GM18502 (cell line): ENCODE measurements around the gene GLTPD2.

Experiments used
- ATAC-seq: cut with Tn5 transposase; IDR thresholded peaks from one replicate; pipeline ENCODE4 v1.9.1; 2021; ENCODE audit warnings: mild to moderate bottlenecking; ENCODE audit not compliant: unreplicated experiment, poor library complexity

GLTPD2 gene

DNA sequence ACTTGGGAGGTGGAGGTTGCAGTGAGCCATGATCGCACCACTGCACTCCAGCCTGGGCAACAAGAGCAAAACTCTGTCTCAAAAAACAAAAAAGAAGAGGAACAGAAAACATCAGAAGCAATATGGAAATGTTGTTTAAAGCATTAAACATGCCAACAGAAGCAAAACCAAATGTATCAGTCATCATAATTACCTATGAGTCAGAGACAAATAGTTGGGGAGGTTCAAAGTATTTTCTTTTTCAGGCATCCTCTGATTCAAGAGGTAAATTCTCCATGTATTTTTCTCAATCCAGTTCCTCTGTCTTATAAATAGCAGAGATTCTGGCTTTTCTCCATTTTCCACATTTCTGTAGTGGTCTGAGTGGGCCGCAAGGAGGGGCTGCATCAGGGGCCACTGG, 19.1 kb upstream of the GLTPD2 start:
- no peak for ATAC-seq

DNA sequence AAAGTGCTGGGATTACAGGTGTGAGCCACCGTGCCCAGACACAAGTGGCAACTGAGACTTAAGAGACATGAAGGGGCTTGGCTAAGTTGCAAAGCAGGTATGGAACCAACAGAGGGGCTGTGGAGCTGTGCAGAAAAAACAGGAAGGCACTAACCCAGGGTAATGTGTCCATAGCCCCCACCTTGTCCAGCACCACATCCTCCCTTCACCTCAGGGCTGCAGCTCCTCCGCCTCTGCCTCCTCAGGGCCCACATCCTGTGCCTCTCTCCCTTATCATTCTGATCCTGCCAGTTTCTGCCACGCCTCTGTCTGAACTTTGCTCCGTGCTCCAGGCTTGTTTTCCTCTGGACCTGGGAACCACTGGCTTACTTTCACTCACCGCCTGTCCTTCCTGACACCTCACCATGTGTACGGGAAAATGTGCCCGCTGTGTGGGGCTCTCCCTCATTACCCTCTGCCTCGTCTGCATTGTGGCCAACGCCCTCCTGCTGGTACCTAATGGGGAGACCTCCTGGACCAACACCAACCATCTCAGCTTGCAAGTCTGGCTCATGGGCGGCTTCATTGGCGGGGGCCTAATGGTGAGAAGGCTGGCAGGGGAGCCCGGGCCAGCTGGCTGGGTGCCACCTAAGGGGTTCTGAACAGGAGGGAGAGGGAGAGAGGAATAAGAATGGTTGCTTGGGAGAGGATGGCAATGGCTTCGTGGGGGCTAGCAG, 17.1 kb upstream of the GLTPD2 start, which contains the start of gene TM4SF5:
Gene TM4SF5 (plus strand): TSS at position 368 of the 716 bp plus-strand sequence. CDS start 37 bp downstream, at position 405.
- ATAC-seq: no peak

DNA sequence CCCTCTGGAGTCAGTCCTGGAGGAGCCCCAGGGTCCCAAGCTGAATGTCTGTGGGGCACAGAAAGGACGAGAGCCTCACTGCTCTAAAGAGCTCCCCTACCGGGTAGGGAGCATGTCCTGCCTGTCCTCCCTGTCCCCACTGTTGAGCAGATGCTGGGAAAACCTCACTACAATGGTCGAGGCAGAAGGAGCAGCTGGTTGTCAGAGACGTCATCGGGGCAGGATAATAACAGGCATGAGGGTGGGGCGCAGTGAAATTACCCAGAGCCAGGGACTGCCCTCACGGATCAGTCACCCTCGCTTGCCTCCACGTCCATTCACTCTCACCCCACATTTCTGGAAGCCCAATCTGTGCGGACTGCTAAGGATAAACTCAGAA, 16.5 kb upstream of the GLTPD2 start:
- ATAC-seq: no peak

DNA sequence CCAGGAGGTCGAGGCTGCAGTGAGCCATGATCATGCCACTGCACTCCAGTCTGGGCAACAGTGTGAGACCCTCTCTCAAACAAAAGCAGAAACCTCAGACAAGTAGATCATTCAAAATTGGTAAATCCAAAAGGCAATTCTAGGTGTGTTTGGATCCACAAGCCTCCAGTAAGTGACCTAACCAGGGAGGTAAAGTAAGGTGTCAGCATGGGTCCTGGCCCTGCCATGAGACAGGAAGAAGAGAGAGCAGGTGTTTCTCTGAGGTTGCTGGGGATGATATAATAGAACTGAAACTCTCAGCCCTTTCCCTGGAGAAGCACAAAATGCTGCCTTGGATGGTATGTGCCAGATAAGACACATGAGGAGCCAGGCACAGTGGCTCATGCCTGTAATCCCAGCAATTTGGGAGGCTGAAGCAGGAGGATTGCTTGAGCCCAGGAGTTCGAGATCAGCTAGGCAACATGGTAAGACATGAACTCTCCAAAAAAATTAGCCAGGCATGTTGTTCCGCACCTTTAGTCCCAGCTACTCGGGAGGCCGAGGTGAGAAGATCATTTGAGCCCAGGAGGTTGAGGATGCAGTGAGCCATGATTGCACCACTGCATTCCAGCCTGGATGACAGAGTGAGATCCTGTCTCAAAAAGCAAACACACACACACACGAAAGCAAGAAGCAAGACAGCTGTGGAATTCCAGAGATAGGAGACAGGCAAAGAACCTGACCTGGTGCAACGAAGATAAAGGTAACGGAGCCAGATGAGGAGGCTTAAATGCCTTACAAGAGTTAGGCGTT, 10.6 kb upstream of the GLTPD2 start:
- ATAC-seq: no peak

DNA sequence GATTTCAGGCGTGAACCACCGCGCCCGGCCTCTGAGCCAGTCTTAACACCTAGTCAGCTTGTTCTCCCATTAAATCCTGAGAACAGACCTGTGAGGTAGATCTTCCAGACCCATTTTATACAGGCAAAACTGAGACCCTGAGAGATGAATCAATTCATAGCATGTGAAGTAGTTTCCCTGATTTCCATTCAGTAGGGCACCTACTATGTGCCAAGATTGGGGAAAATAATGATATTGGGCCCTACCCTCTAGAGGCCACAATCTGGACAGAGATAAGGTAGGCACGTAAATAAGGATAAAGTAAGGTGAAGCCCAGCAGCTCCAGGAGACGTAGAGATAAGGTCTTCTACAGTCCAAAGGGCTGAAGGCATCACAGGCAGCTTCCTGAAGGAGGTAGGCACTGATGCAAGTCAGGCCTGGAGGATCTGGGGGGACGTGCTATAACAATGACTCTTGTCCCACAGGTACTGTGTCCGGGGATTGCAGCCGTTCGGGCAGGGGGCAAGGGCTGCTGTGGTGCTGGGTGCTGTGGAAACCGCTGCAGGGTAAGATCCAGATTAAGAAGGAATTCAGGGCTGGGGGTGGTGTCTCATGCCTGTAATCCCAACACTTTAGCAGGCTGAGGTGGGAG, 8.3 kb upstream of the GLTPD2 start:
- ATAC-seq: no peak

DNA sequence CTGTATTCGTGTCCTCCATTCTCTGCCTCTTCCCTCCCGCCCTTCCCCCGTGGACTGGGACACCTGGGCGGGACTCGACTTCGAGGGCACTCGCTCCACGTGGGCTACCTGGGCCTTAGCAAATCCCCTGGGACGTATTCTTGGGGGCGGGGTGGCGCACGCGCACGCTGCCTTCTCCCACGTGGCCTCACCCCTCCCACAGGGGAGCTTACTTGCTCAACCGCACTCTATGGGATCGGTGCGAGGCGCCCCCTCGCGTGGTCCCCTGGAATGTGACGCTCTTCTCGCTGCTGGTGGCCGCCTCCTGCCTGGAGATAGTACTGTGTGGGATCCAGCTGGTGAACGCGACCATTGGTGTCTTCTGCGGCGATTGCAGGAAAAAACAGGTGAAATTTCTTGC, 6.1 kb upstream of the GLTPD2 start:
- no peak for ATAC-seq

DNA sequence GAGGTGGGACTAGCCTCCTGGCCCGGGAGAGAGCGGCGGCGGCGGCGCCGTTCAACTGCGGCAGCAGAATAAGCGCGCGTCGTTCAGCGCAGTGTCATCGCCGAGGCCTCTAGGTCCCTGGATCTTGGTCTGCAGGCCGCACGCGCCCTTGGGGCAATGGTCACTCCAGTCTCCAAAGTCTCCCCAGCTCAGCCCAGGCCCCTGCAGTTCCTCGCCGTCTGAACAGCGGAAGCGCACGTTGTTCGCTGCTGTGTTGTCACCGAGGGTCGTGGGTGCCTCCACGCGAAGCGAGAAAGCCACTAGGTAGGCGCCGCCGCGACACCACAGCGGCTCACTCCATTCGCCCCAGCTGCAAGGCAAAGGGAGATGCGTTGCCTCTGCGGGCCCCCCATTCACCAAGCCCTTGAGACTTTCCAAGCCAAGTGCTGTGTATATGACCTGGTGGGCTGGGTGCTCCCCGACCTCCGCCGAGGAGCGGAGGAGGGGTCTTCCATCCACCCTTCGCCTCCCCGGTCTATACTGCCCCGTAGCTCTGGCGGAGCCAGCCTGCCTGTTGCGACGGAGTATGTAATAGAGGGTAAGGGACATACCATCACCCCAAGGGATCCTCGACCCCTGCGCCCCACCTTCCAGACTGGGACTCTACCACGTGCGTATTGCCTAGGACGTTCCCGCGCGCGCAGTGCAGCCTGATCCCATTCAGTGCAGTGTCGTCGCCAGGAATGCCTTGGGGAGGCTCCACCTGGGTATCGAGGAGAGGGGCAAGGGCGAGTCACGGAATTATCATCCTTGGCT, 3.3 kb upstream of the GLTPD2 start:
- no peak for ATAC-seq

DNA sequence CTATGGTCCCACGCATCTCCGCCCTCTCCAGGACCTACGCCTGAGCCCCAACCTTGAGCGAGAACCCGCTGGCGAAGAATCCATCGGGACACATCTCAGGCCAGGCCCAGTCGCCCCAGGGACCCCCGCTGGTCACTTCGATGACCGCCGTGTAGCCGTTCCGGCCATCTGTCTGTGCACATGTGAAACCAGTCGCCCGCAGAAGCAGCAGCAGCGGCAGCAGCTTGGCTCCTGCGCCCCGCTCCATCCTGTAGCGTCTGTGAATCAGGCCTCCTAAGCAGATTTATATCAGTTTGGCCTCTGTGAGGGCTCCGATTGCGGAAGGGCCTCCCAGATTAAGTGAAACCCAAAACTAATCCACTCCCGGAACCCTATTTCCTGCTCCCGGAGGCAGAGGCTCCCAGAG, 2.7 kb upstream of the GLTPD2 start, which contains the start of gene VMO1:
Gene VMO1 (minus strand): TSS at position 259 of the 406 bp plus-strand sequence. CDS start 12 bp downstream, at position 247.
- ATAC-seq: no peak

DNA sequence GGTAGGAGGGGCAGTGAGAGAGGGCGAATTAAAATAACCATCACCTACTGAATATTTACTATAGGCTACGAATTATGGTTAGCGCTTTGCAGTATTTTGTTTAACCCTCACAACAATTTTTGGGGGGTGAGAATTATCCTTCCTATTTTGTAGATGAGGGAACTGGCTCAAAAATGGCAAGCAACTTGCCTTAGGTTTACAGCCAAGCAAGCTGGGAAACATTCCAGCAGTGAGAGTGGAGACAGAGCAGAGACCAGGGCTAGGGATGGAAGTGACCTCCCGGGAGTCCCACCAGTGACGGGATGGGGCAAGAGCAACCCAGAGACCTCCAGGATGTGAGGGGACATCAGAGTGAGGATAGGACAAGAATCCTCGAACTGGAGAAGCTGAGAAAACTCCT, 2.2 kb upstream of the GLTPD2 start:
- no peak for ATAC-seq

DNA sequence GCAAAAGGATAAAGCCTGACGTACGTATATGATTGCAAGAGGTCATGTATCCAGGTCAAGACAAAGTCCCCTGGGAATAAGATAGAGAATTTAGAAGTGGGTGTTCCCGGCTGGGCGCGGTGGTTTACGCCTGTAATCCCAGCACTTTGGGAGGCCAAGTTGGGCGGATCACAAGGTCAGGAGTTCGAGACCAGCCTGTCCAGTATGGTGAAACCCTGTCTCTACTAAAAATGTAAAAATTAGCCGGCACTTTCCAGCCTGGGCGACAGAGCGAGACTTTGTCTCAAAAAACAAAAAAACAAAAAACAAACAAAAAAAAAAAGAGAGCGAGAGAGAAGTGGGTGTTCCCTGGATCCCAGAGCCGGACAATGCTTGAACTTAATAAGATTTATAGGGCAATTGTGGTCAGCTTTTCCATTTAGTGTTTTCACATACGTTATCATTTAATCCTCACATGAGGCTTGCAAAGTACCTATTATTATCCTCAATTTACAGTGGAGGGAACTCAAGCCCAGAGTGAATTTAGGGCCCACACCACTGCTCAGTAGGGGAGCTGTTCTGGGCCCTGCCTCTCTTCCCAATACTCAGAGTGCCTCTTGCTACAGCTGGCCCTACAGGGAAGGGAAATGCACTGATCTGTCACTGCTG, 481 bp upstream of the GLTPD2 start:
- no peak for ATAC-seq

DNA sequence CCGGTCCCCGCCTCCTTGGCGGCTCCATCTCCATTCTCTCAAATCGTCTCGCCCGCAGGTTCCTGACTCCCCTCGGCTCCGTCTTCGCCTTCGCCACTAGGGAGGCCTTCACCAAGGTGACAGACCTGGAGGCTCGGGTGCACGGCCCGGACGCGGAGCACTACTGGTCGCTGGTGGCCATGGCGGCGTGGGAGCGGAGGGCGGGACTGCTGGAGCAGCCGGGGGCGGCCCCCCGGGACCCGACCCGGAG, 862 bp downstream of the GLTPD2 start:
- no peak for ATAC-seq

DNA sequence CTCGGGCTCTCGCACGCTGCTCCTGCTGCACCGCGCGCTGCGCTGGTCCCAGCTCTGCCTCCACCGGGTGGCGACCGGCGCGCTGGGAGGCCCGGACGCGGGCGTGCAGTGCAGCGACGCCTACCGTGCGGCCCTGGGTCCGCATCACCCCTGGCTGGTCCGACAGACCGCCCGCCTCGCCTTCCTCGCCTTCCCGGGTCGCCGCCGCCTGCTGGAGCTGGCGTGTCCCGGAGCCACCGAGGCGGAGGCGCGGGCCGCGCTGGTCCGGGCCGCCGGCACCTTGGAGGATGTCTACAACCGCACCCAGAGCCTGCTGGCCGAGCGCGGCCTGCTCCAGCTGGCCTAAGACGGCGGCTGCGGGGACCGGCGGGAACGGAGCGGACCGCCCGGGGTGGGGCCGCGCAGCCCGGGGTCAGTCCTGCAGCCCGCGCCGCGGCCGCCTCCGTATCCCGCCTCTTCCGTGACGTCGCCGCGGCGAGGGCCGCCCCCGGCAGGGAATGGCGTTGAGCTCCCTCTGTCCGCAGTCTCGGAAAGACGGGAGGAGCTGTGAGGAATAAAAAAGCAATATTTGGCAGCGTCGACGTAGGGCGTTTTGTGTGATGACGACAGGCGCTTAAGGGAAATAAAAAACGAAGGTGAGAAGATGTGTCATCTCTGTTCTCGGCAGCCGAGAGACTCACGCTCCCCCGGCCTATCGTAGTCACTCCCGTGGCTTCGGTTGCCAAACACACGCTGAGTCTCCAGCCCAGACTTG, 1.4 kb downstream of the GLTPD2 start:
- peak; percentile 88 for ATAC-seq

DNA sequence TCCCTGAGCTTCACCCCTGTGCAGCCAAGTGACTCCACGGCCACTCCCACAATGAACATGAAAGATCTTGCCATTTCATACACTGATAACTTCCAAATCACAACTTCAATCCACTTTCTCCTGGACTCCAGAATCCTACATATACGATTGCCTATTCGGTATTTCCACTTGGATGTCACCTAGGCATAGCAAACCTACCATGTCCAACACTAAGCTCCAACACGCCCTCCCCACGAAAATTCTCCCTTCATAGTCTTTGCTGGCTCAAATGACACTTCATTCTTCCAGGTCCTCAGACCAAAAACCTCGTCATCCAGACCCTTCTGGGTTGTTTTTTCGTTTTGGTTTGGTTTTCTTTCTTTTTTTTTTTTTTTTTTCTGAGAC, 1.9 kb downstream of the GLTPD2 start:
- ATAC-seq: no peak

DNA sequence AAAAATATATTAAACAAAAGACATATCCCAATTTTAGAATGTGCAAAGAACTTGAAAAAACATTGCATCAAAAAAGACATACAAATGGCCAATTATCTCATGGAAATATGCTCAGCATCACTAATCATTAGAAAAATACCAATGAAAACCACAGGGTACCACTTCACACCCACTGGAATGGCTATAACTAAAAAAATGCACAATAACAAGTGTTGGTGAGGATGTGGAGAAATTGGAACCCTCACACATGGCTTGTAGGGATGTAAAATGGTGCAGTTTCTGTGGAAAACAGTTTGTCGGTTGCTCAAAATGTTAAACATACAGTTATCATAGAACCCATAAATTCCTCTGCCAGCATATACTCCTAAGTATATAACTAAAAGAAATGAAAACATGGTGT, 6.4 kb downstream of the GLTPD2 start:
- ATAC-seq: no peak

DNA sequence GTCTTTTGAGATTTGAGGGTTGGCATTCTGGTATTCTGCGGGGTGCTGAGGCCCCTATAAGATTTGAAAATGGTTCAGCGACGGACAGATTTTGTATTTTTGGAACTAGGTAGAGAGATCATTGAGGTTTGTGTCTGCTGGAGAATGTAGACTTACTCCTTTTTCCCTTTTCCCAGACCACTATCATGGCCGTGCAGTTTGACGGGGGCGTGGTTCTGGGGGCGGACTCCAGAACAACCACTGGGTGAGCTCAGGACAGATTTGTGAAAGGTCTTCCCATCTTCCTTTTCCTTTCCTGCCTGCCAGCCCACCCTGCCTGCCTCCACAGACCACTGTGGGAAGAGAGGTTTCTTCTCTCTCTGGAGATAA, 7.8 kb downstream of the GLTPD2 start:
- no peak for ATAC-seq

DNA sequence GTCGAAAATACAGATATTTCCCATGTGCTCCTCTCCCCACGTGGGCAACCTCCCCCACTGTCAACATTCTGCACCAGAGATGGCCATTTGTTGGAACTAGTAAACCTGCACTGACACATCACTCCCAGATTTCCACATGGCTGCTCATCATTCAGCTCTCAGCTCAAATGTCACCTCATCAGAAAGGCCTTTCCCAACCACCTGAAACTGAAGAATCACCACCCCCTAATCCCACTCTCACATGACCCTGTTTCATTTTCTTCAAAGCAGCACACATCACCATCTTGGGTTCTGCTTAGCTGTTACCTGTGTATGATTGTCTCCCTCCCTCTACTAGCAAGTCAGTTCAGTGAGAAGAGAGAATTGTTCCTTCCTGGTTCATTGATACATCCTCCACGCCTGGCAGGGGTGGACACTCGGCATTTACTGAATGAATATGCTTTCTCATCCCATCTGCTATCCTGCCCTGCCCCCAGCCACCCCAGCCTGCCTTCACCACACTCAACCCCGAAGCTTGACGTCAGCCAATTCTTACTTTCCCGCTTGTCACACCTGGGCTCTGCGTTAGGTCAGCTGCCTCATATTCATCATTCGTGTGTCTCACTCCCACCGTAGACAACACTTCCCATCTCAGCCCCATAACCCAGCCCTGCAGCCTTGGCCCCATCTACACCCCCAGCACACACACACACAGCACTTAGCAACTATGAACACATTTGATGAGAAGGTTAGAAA, 11.9 kb downstream of the GLTPD2 start:
- ATAC-seq: no peak

DNA sequence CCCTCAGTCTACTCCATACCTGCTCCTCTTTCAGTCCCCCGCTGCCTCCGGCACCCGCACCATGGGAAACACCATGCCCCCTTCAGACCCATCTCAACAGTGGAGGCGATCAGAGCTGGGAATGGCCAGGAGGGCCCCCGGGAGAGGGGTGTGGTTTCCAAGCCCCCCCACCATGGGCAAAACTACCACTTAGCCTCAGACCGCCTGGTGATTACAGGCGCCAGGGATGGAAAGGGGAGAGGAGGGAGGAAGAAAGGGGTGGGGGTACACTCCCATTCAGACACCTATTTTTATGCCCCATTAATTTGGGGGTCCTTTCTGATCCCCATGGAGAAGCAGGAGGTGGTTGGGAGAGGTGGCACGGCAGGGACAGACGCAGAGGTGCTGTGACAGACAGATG, 13.5 kb downstream of the GLTPD2 start, which contains the start of gene C17orf114:
Gene C17orf114 (minus strand): TSS at position 101 of the 400 bp plus-strand sequence.
- no peak for ATAC-seq

DNA sequence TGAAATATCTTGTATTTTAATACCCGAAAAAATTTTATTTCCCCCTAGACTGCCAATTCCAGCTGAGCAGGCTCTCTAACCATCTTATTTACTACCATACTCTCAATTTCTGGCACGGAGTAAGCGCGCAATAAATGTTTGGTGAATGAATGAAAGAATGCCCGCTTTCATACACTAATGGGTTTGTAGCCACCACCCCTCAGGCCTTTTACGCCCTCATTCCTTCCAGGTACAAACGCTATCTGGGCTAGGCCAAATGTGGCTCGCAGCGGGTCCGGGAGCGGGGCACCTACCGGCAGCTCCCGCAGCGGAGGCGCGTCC, 17.7 kb downstream of the GLTPD2 start:
- ATAC-seq: no peak
